Body of pancreas (tissue), 4 donors: Measurements from ENCODE around the gene GARIN5B.

ENCODE experiments used
- POLR2A ChIP-seq, 3 donors: fragments of 450-650 bp; IDR thresholded peaks; one replicate each; pipeline ENCODE4 v1.6.1; 2016; ENCODE audit warnings: antibody characterized with exemption in 3 of 3, mild to moderate bottlenecking in 2 of 3
- TF ChIP-seq, protein P1 (sequence below), 7 experiments: fragments of 450-650 bp in 4 of 7; fragments of 200-600 bp in 3 of 7; sonication (generic) in 3 of 7; IDR thresholded peaks; one replicate each; pipeline ENCODE4 v1.5.1; 2016 to 2019; ENCODE audit warnings: antibody characterized with exemption in 7 of 7

DNA sequence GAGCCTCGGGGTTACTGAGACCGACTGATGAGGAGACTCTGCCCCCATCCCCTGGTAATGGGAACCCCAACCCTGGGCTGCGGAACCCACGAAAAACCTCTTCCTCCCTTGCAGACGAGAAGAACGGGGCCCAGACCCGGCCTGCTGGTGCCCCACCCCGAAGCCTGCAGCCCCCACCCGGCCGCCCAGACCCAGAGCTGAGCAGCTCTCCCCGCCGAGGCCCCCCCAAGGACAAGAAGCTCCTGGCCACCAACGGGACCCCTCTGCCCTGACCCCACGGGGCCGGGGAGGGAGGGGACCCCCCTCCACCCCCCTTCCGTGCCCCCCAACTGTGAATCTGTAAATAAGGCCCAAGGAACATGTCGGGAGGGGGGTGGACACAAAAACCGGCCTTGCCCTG lies 51.3 kb downstream of the GARIN5B start:
- TF ChIP-seq, protein P1, sequence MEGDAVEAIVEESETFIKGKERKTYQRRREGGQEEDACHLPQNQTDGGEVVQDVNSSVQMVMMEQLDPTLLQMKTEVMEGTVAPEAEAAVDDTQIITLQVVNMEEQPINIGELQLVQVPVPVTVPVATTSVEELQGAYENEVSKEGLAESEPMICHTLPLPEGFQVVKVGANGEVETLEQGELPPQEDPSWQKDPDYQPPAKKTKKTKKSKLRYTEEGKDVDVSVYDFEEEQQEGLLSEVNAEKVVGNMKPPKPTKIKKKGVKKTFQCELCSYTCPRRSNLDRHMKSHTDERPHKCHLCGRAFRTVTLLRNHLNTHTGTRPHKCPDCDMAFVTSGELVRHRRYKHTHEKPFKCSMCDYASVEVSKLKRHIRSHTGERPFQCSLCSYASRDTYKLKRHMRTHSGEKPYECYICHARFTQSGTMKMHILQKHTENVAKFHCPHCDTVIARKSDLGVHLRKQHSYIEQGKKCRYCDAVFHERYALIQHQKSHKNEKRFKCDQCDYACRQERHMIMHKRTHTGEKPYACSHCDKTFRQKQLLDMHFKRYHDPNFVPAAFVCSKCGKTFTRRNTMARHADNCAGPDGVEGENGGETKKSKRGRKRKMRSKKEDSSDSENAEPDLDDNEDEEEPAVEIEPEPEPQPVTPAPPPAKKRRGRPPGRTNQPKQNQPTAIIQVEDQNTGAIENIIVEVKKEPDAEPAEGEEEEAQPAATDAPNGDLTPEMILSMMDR (IDR thresholded peaks at IDR 0.05): no peak
- TF ChIP-seq POLR2A (IDR thresholded peaks at IDR 0.05): no peak
